Spleen (tissue), 7 donors: ENCODE measurements around the gene PDE10A.

ENCODE experiments used
- POLR2A ChIP-seq, 3 donors: fragments of 450-650 bp; IDR thresholded peaks; one replicate each; pipeline ENCODE4 v1.5.1; 2017; ENCODE audit warnings: antibody characterized with exemption in 3 of 3, mild to moderate bottlenecking in 1 of 3
- POLR2AphosphoS5 ChIP-seq, 3 donors: sonication (generic); formaldehyde crosslinking; IDR thresholded peaks; one replicate each; pipeline ENCODE4 v1.5.1; 2017; ENCODE audit warnings: antibody characterized with exemption in 3 of 3
- TF ChIP-seq, protein P1 (sequence below), 11 experiments: fragments of 200-600 bp in 7 of 11; fragments of 450-650 bp in 4 of 11; sonication (generic) in 4 of 11; IDR thresholded peaks in 8 of 11; conservative IDR thresholded peaks in 3 of 11; 1 replicate in 7 of 11; 2 replicates in 4 of 11; pipeline versions ENCODE4 v1.4.0 to v1.8.0; 2016 to 2021; ENCODE audit warnings: antibody characterized with exemption in 11 of 11, inconsistent platforms in 4 of 11, mild to moderate bottlenecking in 1 of 11
- donor health status: DM: no; HTN: no; CAD: no; lungs with moderate emphysema.
- donor health status: DM: no; HTN: no; CAD: no.
- donor health status: DM: no; HTN: no; CAD: no.

DNA sequence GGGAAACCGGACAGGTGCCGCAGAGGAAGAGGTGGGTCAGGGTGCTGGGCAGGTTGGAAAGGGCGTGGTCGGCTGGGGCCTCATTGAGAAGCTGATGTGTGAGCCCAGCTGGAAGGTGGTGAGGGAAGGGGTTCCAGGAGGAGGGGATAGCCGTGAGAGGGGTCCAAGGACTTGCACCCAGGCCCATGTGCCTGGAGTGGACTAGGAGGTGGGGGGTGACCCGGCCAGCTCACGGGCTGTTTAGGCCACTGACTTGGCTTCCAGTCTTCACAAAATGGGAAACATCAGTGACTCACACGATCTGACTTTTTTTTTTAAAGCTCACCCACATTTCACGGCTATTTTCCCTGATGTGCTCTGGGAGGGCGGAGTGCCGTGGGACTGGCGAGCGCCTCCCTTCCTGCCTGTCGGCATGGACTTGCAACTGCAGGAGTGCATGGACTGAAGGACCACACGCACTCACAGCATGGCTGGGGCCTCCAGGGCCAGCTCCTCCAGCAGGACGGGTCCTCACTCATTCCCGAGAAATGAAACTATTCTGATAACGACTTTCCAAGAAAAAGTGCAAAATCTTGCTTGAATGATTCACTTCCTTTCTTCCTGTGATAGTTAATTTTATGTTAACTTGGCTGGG, 13.5 kb upstream of the PDE10A start:
- TF ChIP-seq, protein P1, sequence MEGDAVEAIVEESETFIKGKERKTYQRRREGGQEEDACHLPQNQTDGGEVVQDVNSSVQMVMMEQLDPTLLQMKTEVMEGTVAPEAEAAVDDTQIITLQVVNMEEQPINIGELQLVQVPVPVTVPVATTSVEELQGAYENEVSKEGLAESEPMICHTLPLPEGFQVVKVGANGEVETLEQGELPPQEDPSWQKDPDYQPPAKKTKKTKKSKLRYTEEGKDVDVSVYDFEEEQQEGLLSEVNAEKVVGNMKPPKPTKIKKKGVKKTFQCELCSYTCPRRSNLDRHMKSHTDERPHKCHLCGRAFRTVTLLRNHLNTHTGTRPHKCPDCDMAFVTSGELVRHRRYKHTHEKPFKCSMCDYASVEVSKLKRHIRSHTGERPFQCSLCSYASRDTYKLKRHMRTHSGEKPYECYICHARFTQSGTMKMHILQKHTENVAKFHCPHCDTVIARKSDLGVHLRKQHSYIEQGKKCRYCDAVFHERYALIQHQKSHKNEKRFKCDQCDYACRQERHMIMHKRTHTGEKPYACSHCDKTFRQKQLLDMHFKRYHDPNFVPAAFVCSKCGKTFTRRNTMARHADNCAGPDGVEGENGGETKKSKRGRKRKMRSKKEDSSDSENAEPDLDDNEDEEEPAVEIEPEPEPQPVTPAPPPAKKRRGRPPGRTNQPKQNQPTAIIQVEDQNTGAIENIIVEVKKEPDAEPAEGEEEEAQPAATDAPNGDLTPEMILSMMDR (IDR thresholded peaks at IDR 0.05 in 8 of 11, conservative IDR thresholded peaks at IDR 0.05 in 3 of 11), result no peak
- TF ChIP-seq POLR2A (IDR thresholded peaks at IDR 0.05), result no peak
- TF ChIP-seq POLR2AphosphoS5 (IDR thresholded peaks at IDR 0.05), result no peak
